IMR-90 (cell line): ENCODE measurements around the gene NCOA3. TPM values are rescaled to one million over a fixed set of nuclear protein-coding genes. Genes with fewer than 3 reads are reported as not detected.

ENCODE experiments used
- ATAC-seq: fragments of 200-7000 bp; cut with Tn5 transposase; 2 replicates; pipeline ENCODE4 v1.9.1; 2020; ENCODE audit warnings: low read depth, mild to moderate bottlenecking, moderate library complexity
- BruUV-seq: library from RNA; stranded (reverse); fragments of 400-500 nt; replicated peaks from 2 replicates; lab custom pipeline; 2021; lab: Mats Ljungman, UMichigan
- CTCF ChIA-PET: fragments of 300-600 bp; formaldehyde crosslinking; extraction: SDS; loops from one replicate; lab custom pipeline; 2021; ENCODE audit warnings: antibody characterized with exemption; lab: Yijun Ruan, JAX
- POLR2A ChIA-PET: fragments of 300-600 bp; sonication (Branson Sonifier 250); formaldehyde crosslinking; loops from one replicate; lab custom pipeline; 2022; ENCODE audit warnings: antibody characterized with exemption; ENCODE audit not compliant: unreplicated experiment; lab: Charles Lee
- DNase-seq: peaks from one replicate; pipeline ENCODE4 v3.0.0; 2013
- H2AFZ ChIP-seq: replicated peaks from 2 replicates; pipeline ENCODE3; 2013; ENCODE audit warnings: low read length, mild to moderate bottlenecking; ENCODE audit not compliant: poor library complexity
- H2AK5ac ChIP-seq: 2 replicates; pipeline ENCODE4 v1.6.1; 2013; ENCODE audit warnings: low read depth, low read length, inconsistent platforms
- H2AK9ac ChIP-seq: replicated peaks from 2 replicates; pipeline ENCODE3; 2013; ENCODE audit warnings: mild to moderate bottlenecking, low read depth, low read length, moderate library complexity; ENCODE audit not compliant: poor library complexity
- H2BK120ac ChIP-seq: 2 replicates; pipeline ENCODE4 v1.6.1; 2013; ENCODE audit warnings: low read depth, low read length, inconsistent platforms
- H2BK15ac ChIP-seq: 3 replicates; pipeline ENCODE4 v1.6.1; 2013; ENCODE audit warnings: low read depth, low read length, inconsistent platforms
- H2BK20ac ChIP-seq: 2 replicates; pipeline ENCODE4 v1.6.1; 2013; ENCODE audit warnings: low read depth, mild to moderate bottlenecking, inconsistent platforms, low read length, moderate library complexity
- H2BK5ac ChIP-seq: 2 replicates; pipeline ENCODE4 v1.6.1; 2013; ENCODE audit warnings: mild to moderate bottlenecking, low read depth, low read length, inconsistent platforms; ENCODE audit not compliant: poor library complexity, severe bottlenecking
- H3K14ac ChIP-seq: replicated peaks from 2 replicates; pipeline ENCODE4 v1.6.1; 2013; ENCODE audit warnings: low read depth, low read length, inconsistent platforms
- H3K18ac ChIP-seq: 2 replicates; pipeline ENCODE4 v1.6.1; 2013; ENCODE audit warnings: low read depth, low read length, control low read depth
- H3K23ac ChIP-seq: 2 replicates; pipeline ENCODE4 v1.6.1; 2013; ENCODE audit warnings: low read depth, low read length, inconsistent platforms
- H3K27ac ChIP-seq: 2 replicates; pipeline ENCODE4 v1.5.1; 2013; ENCODE audit warnings: mild to moderate bottlenecking, control low read depth, low read length; ENCODE audit not compliant: insufficient read depth
- H3K27me3 ChIP-seq: 2 replicates; pipeline ENCODE4 v1.6.1; 2013; ENCODE audit warnings: low read length; ENCODE audit not compliant: control insufficient read depth, insufficient read depth
- H3K36me3 ChIP-seq: 2 replicates; pipeline ENCODE4 v1.6.1; 2013; ENCODE audit warnings: low read length, mixed read lengths; ENCODE audit not compliant: control insufficient read depth, insufficient read depth
- H3K4ac ChIP-seq: 2 replicates; pipeline ENCODE4 v1.6.1; 2013; ENCODE audit warnings: low read depth, low read length, inconsistent platforms
- H3K4me1 ChIP-seq: 2 replicates; pipeline ENCODE4 v1.6.1; 2013; ENCODE audit warnings: low read length, mixed read lengths; ENCODE audit not compliant: control insufficient read depth, insufficient read depth
- H3K4me2 ChIP-seq: 2 replicates; pipeline ENCODE4 v1.6.1; 2013; ENCODE audit warnings: low read depth, mild to moderate bottlenecking, control low read depth, low read length, moderate library complexity
- H3K4me3 ChIP-seq: 2 replicates; pipeline ENCODE4 v1.5.1; 2013; ENCODE audit warnings: low read depth, mild to moderate bottlenecking, control low read depth, low read length, moderate library complexity; ENCODE audit not compliant: insufficient read depth
- H3K56ac ChIP-seq: 2 replicates; pipeline ENCODE4 v1.6.1; 2013; ENCODE audit warnings: low read length, inconsistent platforms; ENCODE audit not compliant: insufficient read depth; ENCODE audit errors: extremely low read depth
- H3K79me1 ChIP-seq, 2 experiments: 2 replicates each; pipeline ENCODE4 v1.6.1; 2013; ENCODE audit warnings: low read length in 2 of 2, inconsistent platforms in 1 of 2, low read depth in 1 of 2
- H3K9ac ChIP-seq: 2 replicates; pipeline ENCODE4 v1.6.1; 2013; ENCODE audit warnings: low read depth, low read length, control low read depth
- H3K9me1 ChIP-seq: 2 replicates; pipeline ENCODE4 v1.6.1; 2013; ENCODE audit warnings: low read length, inconsistent platforms; ENCODE audit not compliant: insufficient read depth
- H3K9me3 ChIP-seq: 2 replicates; pipeline ENCODE4 v1.6.1; 2013; ENCODE audit warnings: low read length; ENCODE audit not compliant: control insufficient read depth, insufficient read depth
- H4K20me1 ChIP-seq: 2 replicates; pipeline ENCODE4 v1.6.1; 2013; ENCODE audit warnings: low read length, inconsistent platforms; ENCODE audit not compliant: insufficient read depth
- H4K5ac ChIP-seq: 2 replicates; pipeline ENCODE4 v1.6.1; 2013; ENCODE audit warnings: mild to moderate bottlenecking, low read depth, low read length, control low read depth
- H4K8ac ChIP-seq, 2 experiments: 2 replicates each; pipeline ENCODE4 v1.6.1; 2013; ENCODE audit warnings: low read depth in 2 of 2, low read length in 2 of 2, control low read depth in 1 of 2, inconsistent platforms in 1 of 2
- H4K91ac ChIP-seq: 2 replicates; pipeline ENCODE4 v1.6.1; 2013; ENCODE audit warnings: low read depth, low read length, inconsistent platforms; ENCODE audit not compliant: insufficient read depth
- BHLHE40 ChIP-seq: fragments of 150-350 bp; IDR thresholded peaks from 2 replicates; pipeline ENCODE4 v1.6.1; 2016; ENCODE audit warnings: mild to moderate bottlenecking, low read depth, low read length
- CEBPB ChIP-seq: IDR thresholded peaks from 2 replicates; pipeline ENCODE4 v1.6.1; 2012; ENCODE audit warnings: low read depth, low read length, improper control_type of control experiment
- CTCF ChIP-seq: conservative IDR thresholded peaks from 2 replicates; pipeline ENCODE4 v1.5.1; 2012; ENCODE audit warnings: mild to moderate bottlenecking, low read depth, low read length, improper control_type of control experiment
- MAZ ChIP-seq: IDR thresholded peaks from 2 replicates; pipeline ENCODE4 v1.6.1; 2012; ENCODE audit warnings: low read depth, mild to moderate bottlenecking, low read length, improper control_type of control experiment, moderate library complexity, borderline replicate concordance
- POLR2A ChIP-seq: IDR thresholded peaks from 2 replicates; pipeline ENCODE4 v1.6.1; 2012; ENCODE audit warnings: mild to moderate bottlenecking, low read depth, low read length
- RAD21 ChIP-seq: IDR thresholded peaks from 2 replicates; pipeline ENCODE4 v1.6.1; 2012; ENCODE audit warnings: low read length, improper control_type of control experiment
- RCOR1 ChIP-seq: IDR thresholded peaks from 2 replicates; pipeline ENCODE4 v1.6.1; 2012; ENCODE audit warnings: mild to moderate bottlenecking, low read length, improper control_type of control experiment; ENCODE audit not compliant: insufficient replicate concordance
- RFX5 ChIP-seq: IDR thresholded peaks from 2 replicates; pipeline ENCODE4 v1.8.0; 2012; ENCODE audit warnings: low read depth, mild to moderate bottlenecking, low read length, moderate library complexity
- WGBS, 2 experiments: methylation state at CpG; one replicate each; pipeline versions ENCODE4 v1.1.5 to v1.1.7; 2013; ENCODE audit warnings: missing lambda C conversion rate in 2 of 2; ENCODE audit not compliant: insufficient read length in 1 of 2; ENCODE audit errors: extremely low coverage in 2 of 2; 5-methylcytosine and 5-hydroxymethylcytosine counted together
- dilution Hi-C: fragments of 300-500 bp; cut with HindIII; formaldehyde crosslinking; loops from one replicate; pipeline ENCODE4 v1.14.3; 2018; ENCODE audit warnings: low sequenced_read_pairs; ENCODE audit not compliant: unreplicated experiment
- in situ Hi-C: fragments of 300-500 bp; cut with MboI; formaldehyde crosslinking; loops from 3 replicates; pipeline ENCODE4 v1.14.3; 2019; ENCODE audit warnings: low sequenced_read_pairs, inconsistent platforms, mixed read lengths
- intact Hi-C: fragments of 100-400 bp; cut with micrococcal nuclease; formaldehyde crosslinking; loops from 2 replicates; pipeline ENCODE4 v1.10.0; 2022
- polyA plus RNA-seq, 3 experiments: library from polyadenylated mRNA; depleted of rRNA; stranded (reverse); fragments of >200 nt; gene quantifications; 2 replicates each; pipeline ENCODE4 v1.2.3, GENCODE V29; 2012; ENCODE audit warnings: low replicate concordance in 1 of 3
- total RNA-seq: library from RNA; depleted of rRNA; stranded (reverse); fragments of >200 nt; gene quantifications from 2 replicates; pipeline ENCODE4 v1.2.3, GENCODE V29; 2012

The NCOA3 gene
- total and polyA plus RNA-seq, 2 of the 4 experiments (the other 2 are of a cell fraction), result 8.8 to 29.0 TPM

GRCh38 chr20:47676219-47676721 is 174.6 kb downstream of the NCOA3 start:
- Histone ChIP-seq H2BK20ac (no peak overlapping the region), H2AK5ac (no peak overlapping the region), H2BK15ac (no peak overlapping the region), H3K4me3 (no peak overlapping the region), H3K9me3 (no peaks in the 10 kb centered on the region), H4K5ac (no peak overlapping the region), H2AK9ac (no peak overlapping the region), H3K4ac (no peak overlapping the region), H3K79me1 (no peaks in the 10 kb centered on the region), H3K56ac (no peak overlapping the region), H3K23ac (no peak overlapping the region), H3K9ac (no peak overlapping the region), H3K18ac (no peak overlapping the region), H4K91ac (no peak overlapping the region), H3K27me3 (peaks cover 2% of the 10 kb centered on the region; the same call in 1 of the 2 replicates), H4K8ac (no peak overlapping the region), H3K4me2 (no peak overlapping the region), H2BK120ac (no peak overlapping the region), H3K36me3 (no peaks in the 10 kb centered on the region), H3K14ac (no peak overlapping the region), H2AFZ (no peak overlapping the region), H3K27ac (no peak overlapping the region), H4K20me1 (no peaks in the 10 kb centered on the region), H3K9me1 (no peaks in the 10 kb centered on the region; the same call in 1 of the 2 replicates), H2BK5ac (no peak overlapping the region), H3K4me1 (no peaks in the 10 kb centered on the region)
- intact Hi-C loops (loop anchor here (5.0 kb wide), 1 partner anchor 111 kb away; the partner anchor contains the start of gene SULF2), in situ Hi-C loops (no loop called here), dilution Hi-C loops (no loop called here)
- ChIA-PET CTCF (no interaction called here), POLR2A (no interaction called here)
- no peak for ATAC-seq
- TF ChIP-seq RCOR1, result no peak
- no peak for TF ChIP-seq CEBPB
- no peak for TF ChIP-seq RFX5
- TF ChIP-seq MAZ, result no peak
- TF ChIP-seq RAD21, result no peak
- no peak for TF ChIP-seq POLR2A
- TF ChIP-seq BHLHE40, result no peak
- TF ChIP-seq CTCF, result no peak
- 82% methylated on average over 8 of the region's 20 CpGs; no CpG with 5 or more reads in 1 of the 2 experiments for WGBS, 2 experiments
- no TSS peak for BruUV-seq
- no peak for DNase-seq
